ENCODE measurements around the gene EIF4H.
"Not testable (repeated sequence)": the region's sequence is repeated elsewhere in the genome, so short reads cannot be mapped to it uniquely, and the experiment has no call there.

Gene EIF4H

DNA sequence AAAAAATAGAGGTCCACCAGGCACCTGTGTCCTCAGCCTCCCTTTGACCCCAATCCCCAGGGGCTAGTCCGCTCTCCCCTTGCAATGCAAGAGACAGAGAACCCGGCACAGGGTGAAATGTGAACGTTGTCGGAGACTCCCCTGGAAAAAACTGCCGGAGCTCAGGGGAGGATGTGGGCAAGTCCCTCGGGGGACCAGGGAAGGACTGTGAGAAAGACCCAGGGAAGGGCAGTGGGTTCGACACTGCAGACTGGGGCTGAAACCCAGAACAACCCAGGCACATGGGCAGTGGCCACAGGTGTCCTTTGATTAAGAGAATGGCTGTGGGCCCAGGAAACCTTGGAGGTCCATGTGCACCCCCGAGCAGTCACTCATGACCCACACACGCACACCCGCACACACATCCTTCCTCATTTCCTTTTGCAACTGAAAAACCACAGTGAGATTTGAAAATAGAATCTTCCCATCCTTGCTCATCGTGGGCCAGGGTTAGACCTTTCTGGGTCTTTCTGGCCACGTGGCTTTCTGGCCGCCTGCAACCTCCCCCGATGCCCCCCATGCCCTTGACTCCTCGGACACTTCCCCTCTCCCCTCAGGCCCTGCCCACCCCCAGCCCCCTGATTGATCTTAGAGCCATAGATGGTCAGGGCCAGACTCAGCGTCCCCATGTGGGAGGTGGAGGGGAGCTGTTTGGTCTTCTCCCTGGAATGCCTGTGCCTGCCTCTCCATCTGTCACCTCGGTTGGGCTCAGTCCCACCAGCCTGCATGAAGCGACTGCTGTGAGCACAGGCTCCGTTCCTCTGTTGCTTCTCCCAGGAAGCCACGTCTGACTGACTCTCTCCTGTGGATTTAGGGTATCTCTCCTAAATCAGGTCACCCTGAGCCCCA lies 43.5 kb downstream of the EIF4H start:
- H3K9me3 ChIP-seq (ENCODE audit: control insufficient read depth, insufficient read depth, low read depth, low read length) = no peaks in the 10 kb centered on the region
- no peak overlapping the region for H3K9ac ChIP-seq (ENCODE audit: low read length)
- no peaks in the 10 kb centered on the region for H3K4me1 ChIP-seq (ENCODE audit: control insufficient read depth, insufficient read depth, low read length)
- H3K27me3 ChIP-seq (ENCODE audit: control insufficient read depth, insufficient read depth, low read length) = no peaks in the 10 kb centered on the region
- H3K36me3 ChIP-seq (ENCODE audit: control insufficient read depth, insufficient read depth, low read length) = no peaks in the 10 kb centered on the region
- no peak overlapping the region for H3K27ac ChIP-seq (ENCODE audit: low read depth, low read length)
- H3K4me3 ChIP-seq (ENCODE audit: low read depth, low read length) = no peak overlapping the region

DNA sequence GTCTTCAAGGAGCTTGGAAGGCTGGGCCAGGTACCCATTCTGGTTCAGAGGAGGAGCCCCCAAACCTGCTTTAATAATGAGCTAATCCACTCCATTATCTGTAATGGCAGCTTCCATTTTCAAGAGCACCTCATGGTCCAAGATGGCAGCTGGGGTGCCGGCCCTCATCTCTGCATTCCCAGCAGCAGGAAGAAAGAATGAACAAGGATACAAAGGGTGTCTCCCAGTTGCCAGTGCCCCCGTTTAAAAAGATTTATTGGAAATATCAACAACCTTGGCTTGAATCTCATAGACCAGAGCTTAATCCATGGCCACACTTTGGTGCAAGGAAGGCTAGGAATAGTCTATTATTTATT lies 44.2 kb downstream of the EIF4H start:
- Histone ChIP-seq H3K4me3 (ENCODE audit: low read depth, low read length) (no peak overlapping the region), H3K27ac (ENCODE audit: low read depth, low read length) (no peak overlapping the region), H3K9me3 (ENCODE audit: control insufficient read depth, insufficient read depth, low read depth, low read length) (no peaks in the 10 kb centered on the region), H3K27me3 (ENCODE audit: control insufficient read depth, insufficient read depth, low read length) (no peaks in the 10 kb centered on the region), H3K36me3 (ENCODE audit: control insufficient read depth, insufficient read depth, low read length) (no peaks in the 10 kb centered on the region), H3K9ac (ENCODE audit: low read length) (no peak overlapping the region), H3K4me1 (ENCODE audit: control insufficient read depth, insufficient read depth, low read length) (no peaks in the 10 kb centered on the region)

- no peaks in the 10 kb centered on the region for H3K27me3 ChIP-seq (ENCODE audit: control insufficient read depth, insufficient read depth, low read length)
- no peak overlapping the region for H3K9ac ChIP-seq (ENCODE audit: low read length)
Observed at GRCh38 chr7:74219416-74219815, 45.3 kb downstream of the EIF4H start.

DNA sequence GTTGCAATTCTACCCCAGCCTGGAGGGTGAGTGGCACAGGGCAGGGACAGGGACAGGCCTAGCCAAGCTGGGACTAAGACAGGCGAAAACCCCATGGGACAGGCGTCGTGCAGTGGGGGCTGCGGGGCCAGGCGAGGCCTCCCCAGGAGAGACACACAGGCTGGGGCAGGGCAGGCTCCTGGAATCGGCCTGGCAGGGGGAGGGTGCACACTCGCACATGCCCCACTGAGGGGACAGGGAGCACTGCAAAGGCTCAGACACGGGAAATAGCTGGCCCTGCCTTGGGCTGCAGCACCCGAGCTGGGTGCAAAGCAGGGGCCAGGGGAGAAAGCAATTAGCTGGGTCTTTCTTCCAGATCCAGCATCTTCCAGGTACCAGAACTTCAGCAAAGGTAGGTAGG lies 46.1 kb downstream of the EIF4H start:
- H3K4me3 ChIP-seq (ENCODE audit: low read depth, low read length) = no peak overlapping the region
- H3K4me1 ChIP-seq (ENCODE audit: control insufficient read depth, insufficient read depth, low read length) = no peaks in the 10 kb centered on the region
- H3K27ac ChIP-seq (ENCODE audit: low read depth, low read length) = no peak overlapping the region
- H3K27me3 ChIP-seq (ENCODE audit: control insufficient read depth, insufficient read depth, low read length) = no peaks in the 10 kb centered on the region
- peaks cover 1% of the 10 kb centered on the region; the same call in 1 of the 2 replicates for H3K36me3 ChIP-seq (ENCODE audit: control insufficient read depth, insufficient read depth, low read length)
- H3K9ac ChIP-seq (ENCODE audit: low read length) = no peak overlapping the region
- no peaks in the 10 kb centered on the region for H3K9me3 ChIP-seq (ENCODE audit: control insufficient read depth, insufficient read depth, low read depth, low read length)

More at GRCh38 chr7:74219416-74219815, 45.3 kb downstream of the EIF4H start:
- Histone ChIP-seq H3K4me1 (ENCODE audit: control insufficient read depth, insufficient read depth, low read length) (no peaks in the 10 kb centered on the region), H3K4me3 (ENCODE audit: low read depth, low read length) (no peak overlapping the region), H3K27ac (ENCODE audit: low read depth, low read length) (no peak overlapping the region), H3K9me3 (ENCODE audit: control insufficient read depth, insufficient read depth, low read depth, low read length) (no peaks in the 10 kb centered on the region), H3K36me3 (ENCODE audit: control insufficient read depth, insufficient read depth, low read length) (no peaks in the 10 kb centered on the region)

GRCh38 chr7:74221713-74222112 lies 47.6 kb downstream of the EIF4H start:
- Histone ChIP-seq H3K36me3 (ENCODE audit: control insufficient read depth, insufficient read depth, low read length) (peaks cover 13% of the 10 kb centered on the region; the same call in 1 of the 2 replicates), H3K9me3 (ENCODE audit: control insufficient read depth, insufficient read depth, low read depth, low read length) (no peaks in the 10 kb centered on the region), H3K4me3 (ENCODE audit: low read depth, low read length) (no peak overlapping the region), H3K4me1 (ENCODE audit: control insufficient read depth, insufficient read depth, low read length) (no peaks in the 10 kb centered on the region), H3K27ac (ENCODE audit: low read depth, low read length) (no peak overlapping the region), H3K9ac (ENCODE audit: low read length) (no peak overlapping the region), H3K27me3 (ENCODE audit: control insufficient read depth, insufficient read depth, low read length) (no peaks in the 10 kb centered on the region)

DNA sequence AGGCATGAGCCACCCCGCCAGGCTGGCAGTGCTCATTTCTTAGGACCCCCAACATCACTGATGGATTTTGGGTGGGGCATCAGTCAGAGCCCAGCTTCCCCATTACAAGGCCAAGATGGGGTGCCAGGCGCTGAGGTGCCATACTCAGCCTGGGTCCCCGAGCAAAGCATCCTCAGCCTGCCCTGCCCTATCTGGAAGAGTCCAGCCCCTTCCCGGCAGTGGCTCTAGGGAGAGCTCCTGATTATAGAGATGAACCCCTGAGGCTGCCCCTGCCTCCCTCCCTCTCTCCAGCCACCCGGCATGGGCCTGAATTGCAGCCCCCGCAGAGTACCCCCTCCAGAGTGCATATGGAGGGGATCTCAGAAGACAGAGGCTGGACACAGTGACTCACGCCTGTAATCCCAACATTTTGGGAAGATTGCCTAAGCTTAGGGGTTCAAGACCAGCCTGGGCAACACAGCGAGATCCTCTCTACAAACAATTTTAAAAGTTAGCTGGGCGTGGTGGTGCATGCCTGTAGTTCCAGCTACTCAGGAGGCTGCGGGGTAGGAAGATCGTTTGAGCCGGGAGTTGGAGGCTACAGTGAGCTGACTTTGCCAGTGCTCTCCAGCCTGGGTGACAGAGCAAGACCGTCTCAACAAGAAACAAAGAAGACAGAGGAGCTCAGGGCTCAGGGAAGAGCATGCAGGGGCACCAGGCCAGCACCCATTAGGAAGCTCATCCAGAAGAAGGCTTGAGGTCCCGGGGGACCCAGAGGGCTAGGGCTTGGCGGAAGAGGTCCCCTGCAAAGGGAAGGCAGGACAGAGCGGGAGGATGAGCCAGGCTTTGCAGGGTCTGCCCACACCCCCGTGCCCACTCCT lies 48.9 kb downstream of the EIF4H start:
- no peaks in the 10 kb centered on the region for H3K9me3 ChIP-seq (ENCODE audit: control insufficient read depth, insufficient read depth, low read depth, low read length)
- H3K36me3 ChIP-seq (ENCODE audit: control insufficient read depth, insufficient read depth, low read length) = peaks cover 20% of the 10 kb centered on the region; the same call in 1 of the 2 replicates
- H3K27me3 ChIP-seq (ENCODE audit: control insufficient read depth, insufficient read depth, low read length) = no peaks in the 10 kb centered on the region
- no peaks in the 10 kb centered on the region for H3K4me1 ChIP-seq (ENCODE audit: control insufficient read depth, insufficient read depth, low read length)
- H3K9ac ChIP-seq (ENCODE audit: low read length) = no peak overlapping the region
- H3K4me3 ChIP-seq (ENCODE audit: low read depth, low read length) = no peak overlapping the region
- no peak overlapping the region for H3K27ac ChIP-seq (ENCODE audit: low read depth, low read length)

GRCh38 chr7:74223711-74224510 lies 49.8 kb downstream of the EIF4H start:
- Histone ChIP-seq H3K4me1 (ENCODE audit: control insufficient read depth, insufficient read depth, low read length) (no peaks in the 10 kb centered on the region), H3K9me3 (ENCODE audit: control insufficient read depth, insufficient read depth, low read depth, low read length) (no peaks in the 10 kb centered on the region), H3K36me3 (ENCODE audit: control insufficient read depth, insufficient read depth, low read length) (peaks cover 23% of the 10 kb centered on the region), H3K9ac (ENCODE audit: low read length) (no peak overlapping the region), H3K4me3 (ENCODE audit: low read depth, low read length) (no peak overlapping the region), H3K27me3 (ENCODE audit: control insufficient read depth, insufficient read depth, low read length) (no peaks in the 10 kb centered on the region), H3K27ac (ENCODE audit: low read depth, low read length) (no peak overlapping the region)

- Histone ChIP-seq H3K4me1 (ENCODE audit: control insufficient read depth, insufficient read depth, low read length) (no peaks in the 10 kb centered on the region), H3K36me3 (ENCODE audit: control insufficient read depth, insufficient read depth, low read length) (peaks cover 28% of the 10 kb centered on the region), H3K27ac (ENCODE audit: low read depth, low read length) (no peak overlapping the region), H3K9me3 (ENCODE audit: control insufficient read depth, insufficient read depth, low read depth, low read length) (no peaks in the 10 kb centered on the region), H3K9ac (ENCODE audit: low read length) (no peak overlapping the region), H3K4me3 (ENCODE audit: low read depth, low read length) (no peak overlapping the region), H3K27me3 (ENCODE audit: control insufficient read depth, insufficient read depth, low read length) (no peaks in the 10 kb centered on the region)
Observed at GRCh38 chr7:74224511-74224832, 50.3 kb downstream of the EIF4H start.

DNA sequence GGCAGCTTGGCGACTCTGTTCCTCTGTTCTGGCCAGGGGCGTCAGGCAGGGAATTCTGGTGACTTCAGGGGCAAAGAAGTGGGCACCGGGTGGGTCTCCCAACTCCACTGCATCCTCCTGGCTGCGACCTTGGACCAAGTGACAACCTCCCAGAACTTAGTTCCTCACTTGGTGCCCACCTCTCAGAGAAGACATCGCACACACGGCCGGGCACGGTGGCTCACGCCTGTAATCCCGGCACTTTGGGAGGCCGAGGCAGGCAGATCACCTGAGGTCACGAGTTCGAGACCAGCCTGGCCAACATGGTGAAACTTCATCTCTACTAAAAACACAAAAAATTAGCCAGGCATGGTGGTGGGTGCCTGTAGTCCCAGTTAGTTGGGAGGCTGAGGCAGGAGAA lies 50.8 kb downstream of the EIF4H start:
- not testable (repeated sequence) for H3K27ac ChIP-seq (ENCODE audit: low read depth, low read length); H3K9ac ChIP-seq (ENCODE audit: low read length); H3K9me3 ChIP-seq (ENCODE audit: control insufficient read depth, insufficient read depth, low read depth, low read length); H3K4me3 ChIP-seq (ENCODE audit: low read depth, low read length); H3K4me1 ChIP-seq (ENCODE audit: control insufficient read depth, insufficient read depth, low read length); H3K27me3 ChIP-seq (ENCODE audit: control insufficient read depth, insufficient read depth, low read length)
- H3K36me3 ChIP-seq (ENCODE audit: control insufficient read depth, insufficient read depth, low read length) = peaks cover 29% of the 10 kb centered on the region

GRCh38 chr7:74225400-74225799 lies 51.2 kb downstream of the EIF4H start:
- H3K9me3 ChIP-seq (ENCODE audit: control insufficient read depth, insufficient read depth, low read depth, low read length) = no peaks in the 10 kb centered on the region
- H3K36me3 ChIP-seq (ENCODE audit: control insufficient read depth, insufficient read depth, low read length) = peaks cover 33% of the 10 kb centered on the region
- no peak overlapping the region for H3K4me3 ChIP-seq (ENCODE audit: low read depth, low read length)
- H3K27ac ChIP-seq (ENCODE audit: low read depth, low read length) = no peak overlapping the region
- H3K9ac ChIP-seq (ENCODE audit: low read length) = no peak overlapping the region
- H3K4me1 ChIP-seq (ENCODE audit: control insufficient read depth, insufficient read depth, low read length) = no peaks in the 10 kb centered on the region
- no peaks in the 10 kb centered on the region for H3K27me3 ChIP-seq (ENCODE audit: control insufficient read depth, insufficient read depth, low read length)

Measured in HUES6 (cell line).